ENCODE measurements around the gene ZNF471. TPM values are rescaled to one million over a fixed set of nuclear protein-coding genes. Genes with fewer than 3 reads are reported as not detected.

Gene ZNF471
- total RNA-seq, 1 donor from 2014 or later: 7.6 TPM

DNA sequence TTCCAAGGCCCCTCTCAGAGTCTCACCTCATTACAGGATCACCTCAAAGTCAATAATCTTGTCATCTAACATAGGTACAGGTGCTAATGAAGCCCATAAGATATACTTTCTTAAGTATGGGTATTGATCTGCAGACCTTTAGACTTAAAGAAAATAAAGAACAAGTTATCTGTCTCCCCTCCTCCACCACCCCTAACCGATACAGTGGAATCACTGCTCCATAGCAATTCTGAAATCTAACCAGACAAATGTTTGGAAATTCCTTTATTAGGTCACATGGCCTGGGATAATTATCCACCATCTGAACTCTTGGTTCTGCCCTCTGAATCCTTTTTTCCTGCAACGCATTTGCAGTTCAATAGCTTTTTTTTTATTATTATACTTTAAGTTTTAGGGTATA, 55.1 kb downstream of the ZNF471 start:
- DNase-seq (no peak), ATAC-seq (no peak)
- Histone ChIP-seq H3K9me3 (peaks cover 87% of the 10 kb centered on the region), H3K4me3 (no peak overlapping the region), H3K4me1 (no peaks in the 10 kb centered on the region), H3K27me3 (ENCODE audit: low read depth) (no peaks in the 10 kb centered on the region), H3K36me3 (no peaks in the 10 kb centered on the region), H3K27ac (no peak overlapping the region)
- TF ChIP-seq, protein P1, sequence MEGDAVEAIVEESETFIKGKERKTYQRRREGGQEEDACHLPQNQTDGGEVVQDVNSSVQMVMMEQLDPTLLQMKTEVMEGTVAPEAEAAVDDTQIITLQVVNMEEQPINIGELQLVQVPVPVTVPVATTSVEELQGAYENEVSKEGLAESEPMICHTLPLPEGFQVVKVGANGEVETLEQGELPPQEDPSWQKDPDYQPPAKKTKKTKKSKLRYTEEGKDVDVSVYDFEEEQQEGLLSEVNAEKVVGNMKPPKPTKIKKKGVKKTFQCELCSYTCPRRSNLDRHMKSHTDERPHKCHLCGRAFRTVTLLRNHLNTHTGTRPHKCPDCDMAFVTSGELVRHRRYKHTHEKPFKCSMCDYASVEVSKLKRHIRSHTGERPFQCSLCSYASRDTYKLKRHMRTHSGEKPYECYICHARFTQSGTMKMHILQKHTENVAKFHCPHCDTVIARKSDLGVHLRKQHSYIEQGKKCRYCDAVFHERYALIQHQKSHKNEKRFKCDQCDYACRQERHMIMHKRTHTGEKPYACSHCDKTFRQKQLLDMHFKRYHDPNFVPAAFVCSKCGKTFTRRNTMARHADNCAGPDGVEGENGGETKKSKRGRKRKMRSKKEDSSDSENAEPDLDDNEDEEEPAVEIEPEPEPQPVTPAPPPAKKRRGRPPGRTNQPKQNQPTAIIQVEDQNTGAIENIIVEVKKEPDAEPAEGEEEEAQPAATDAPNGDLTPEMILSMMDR (IDR thresholded peaks at IDR 0.05): no peak
- intact Hi-C loops (cut with DNase I): no loop called here

DNA sequence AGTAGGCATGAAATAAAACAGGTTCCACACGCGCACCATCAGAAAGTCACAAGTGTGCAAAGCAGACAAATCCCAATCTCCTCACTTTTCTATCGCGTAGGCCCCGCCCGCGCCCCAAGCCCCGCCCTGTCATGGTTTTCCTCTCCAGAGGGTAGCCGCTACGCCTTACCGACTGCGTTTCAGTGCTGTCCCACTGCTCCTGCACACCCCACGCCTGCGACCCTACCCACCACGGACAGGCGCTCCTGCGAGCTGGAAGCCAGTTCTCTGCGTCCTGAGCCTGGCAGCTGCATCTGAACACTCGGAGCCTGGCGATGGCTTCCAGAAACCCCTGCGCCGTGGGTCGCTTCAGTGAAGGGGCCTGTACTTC, 59.2 kb downstream of the ZNF471 start:
- H3K27ac ChIP-seq: peak overlapping the region; percentile 84
- TF ChIP-seq, protein P1 (IDR thresholded peaks at IDR 0.05): no peak
- no peaks in the 10 kb centered on the region for H3K36me3 ChIP-seq
- peak overlapping the region; percentile 89 for H3K4me3 ChIP-seq
- intact Hi-C loops (cut with DNase I): no loop called here
- peak; percentile 68 for DNase-seq
- no peaks in the 10 kb centered on the region for H3K27me3 ChIP-seq (ENCODE audit: low read depth)
- H3K4me1 ChIP-seq: no peaks in the 10 kb centered on the region
- peaks cover 85% of the 10 kb centered on the region for H3K9me3 ChIP-seq
- peak; percentile 71 for ATAC-seq

DNA sequence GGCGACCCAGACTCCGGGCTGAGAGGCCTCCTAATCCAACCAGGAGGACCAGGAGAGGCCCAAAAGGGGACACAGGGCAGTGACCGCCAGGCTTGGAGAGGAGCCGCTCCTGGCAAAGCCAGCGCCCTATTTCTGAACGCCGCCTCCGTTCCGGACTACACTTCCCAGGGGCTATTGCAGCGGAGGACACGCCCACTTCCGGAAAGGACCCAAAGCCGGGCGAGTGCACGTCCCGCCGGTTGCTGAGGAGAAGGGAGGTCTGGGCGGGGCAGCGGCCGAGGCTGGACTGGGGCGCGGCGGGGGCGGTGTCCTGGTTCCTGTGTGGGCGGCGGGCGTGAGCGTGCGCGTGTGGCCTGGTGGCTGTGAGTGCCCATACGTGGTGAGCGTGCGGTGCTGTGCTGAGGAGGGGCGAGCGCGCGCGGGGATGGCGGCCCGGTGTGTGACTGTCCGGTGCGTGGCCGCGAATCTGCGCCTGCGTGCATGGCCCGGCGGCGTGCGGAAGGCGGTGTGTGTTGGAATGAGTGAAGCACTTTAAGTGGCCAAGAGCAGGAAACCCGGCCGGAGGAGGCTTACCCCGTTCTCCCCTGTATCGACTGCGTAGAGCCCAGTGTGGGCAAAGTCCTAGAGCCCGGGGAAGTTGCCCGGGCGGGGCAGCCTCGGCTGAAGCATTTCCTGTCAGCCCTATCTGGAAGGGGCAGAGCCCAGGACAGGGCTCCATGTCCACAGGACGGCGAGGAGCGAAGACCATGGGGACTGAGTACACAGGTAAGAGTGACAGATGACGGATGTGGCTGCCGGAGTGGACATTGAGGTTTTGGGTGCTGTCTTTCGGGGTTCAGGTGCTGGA, 59.8 kb downstream of the ZNF471 start, which contains the start of gene ZNF470:
Gene ZNF470, plus strand, starts transcription at position 195 of the 847 bp plus-strand sequence. CDS start 2,844 bp downstream, outside the sequence.
- no peaks in the 10 kb centered on the region for H3K27me3 ChIP-seq (ENCODE audit: low read depth)
- peak within 1 kb of the TSS; percentile 89 for H3K4me3 ChIP-seq
- ATAC-seq (peak; percentile 99 to 100), DNase-seq (peak; percentile 96)
- peak within 1 kb of the TSS; percentile 84 for H3K27ac ChIP-seq
- H3K9me3 ChIP-seq: peaks cover 85% of the 10 kb centered on the region
- TF ChIP-seq, protein P1 (IDR thresholded peaks at IDR 0.05): no peak
- no peaks in the 10 kb centered on the region for H3K4me1 ChIP-seq
- intact Hi-C loops (cut with DNase I): no loop called here
- H3K36me3 ChIP-seq: no peaks in the 10 kb centered on the region

DNA sequence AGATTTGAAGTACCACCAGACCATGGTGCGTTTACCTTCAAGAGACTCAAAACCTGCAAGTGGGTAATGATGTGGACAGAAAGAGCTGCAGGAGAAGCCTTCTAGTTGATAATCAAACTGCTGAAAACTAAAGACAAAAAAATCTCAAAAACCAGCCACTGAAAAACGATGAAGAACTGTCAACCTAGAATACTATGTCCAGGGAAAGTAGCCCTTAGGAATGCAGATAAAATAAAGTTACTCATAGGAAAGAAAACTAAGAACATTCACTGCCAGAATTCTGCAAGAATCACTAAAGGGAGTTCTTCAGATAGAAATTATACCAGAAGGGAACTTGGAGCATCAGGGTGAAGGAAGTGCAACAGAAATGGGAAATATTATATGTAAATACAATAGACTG, 64.9 kb downstream of the ZNF471 start:
- H3K4me3 ChIP-seq: no peak overlapping the region
- H3K9me3 ChIP-seq: peaks cover 96% of the 10 kb centered on the region
- DNase-seq (no peak), ATAC-seq (no peak)
- H3K4me1 ChIP-seq: no peaks in the 10 kb centered on the region
- H3K36me3 ChIP-seq: peaks cover 15% of the 10 kb centered on the region
- TF ChIP-seq, protein P1 (IDR thresholded peaks at IDR 0.05): no peak
- H3K27me3 ChIP-seq (ENCODE audit: low read depth): no peaks in the 10 kb centered on the region
- H3K27ac ChIP-seq: no peak overlapping the region
- intact Hi-C loops (cut with DNase I): no loop called here

DNA sequence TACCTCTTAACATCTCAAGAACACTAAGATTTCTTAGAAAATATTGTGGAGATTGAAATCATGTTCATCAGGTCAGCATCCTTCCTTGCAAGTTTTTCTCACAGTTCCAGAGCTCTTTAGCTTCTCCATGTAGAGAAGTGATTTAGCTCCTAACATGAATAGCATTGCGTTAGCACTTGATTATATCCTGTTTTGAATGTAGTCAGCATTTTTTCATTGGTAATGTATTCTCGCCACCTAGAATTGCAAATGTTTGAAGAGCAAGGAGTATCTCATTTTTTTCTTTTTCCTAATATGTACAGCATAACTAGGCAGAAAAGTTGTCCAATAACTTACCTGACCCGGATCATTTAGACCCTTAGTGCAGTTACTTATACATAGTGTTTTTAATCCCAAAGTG, 66.3 kb downstream of the ZNF471 start:
- Histone ChIP-seq H3K4me3 (no peak overlapping the region), H3K27me3 (ENCODE audit: low read depth) (no peaks in the 10 kb centered on the region), H3K9me3 (peaks cover 100% of the 10 kb centered on the region), H3K36me3 (peaks cover 15% of the 10 kb centered on the region), H3K27ac (no peak overlapping the region), H3K4me1 (no peaks in the 10 kb centered on the region)
- intact Hi-C loops (cut with DNase I): no loop called here
- DNase-seq (no peak), ATAC-seq (no peak)
- TF ChIP-seq, protein P1 (IDR thresholded peaks at IDR 0.05): no peak
